ENCODE data around the gene KCND1. TPM values are rescaled to one million over a fixed set of nuclear protein-coding genes. Genes with fewer than 3 reads are reported as not detected.
A peak's percentile ranks its signal among the peaks of the same experiment; 100 is the strongest.
"Not testable (repeated sequence)": the region's sequence is repeated elsewhere in the genome, so short reads cannot be mapped to it uniquely, and the experiment has no call there.

Gene KCND1
- 1 to 10 TPM in 4 of 12 donors, under 1 TPM in 6, not detected in 2; 0.63 to 5.0 (median 0.96) TPM for polyA plus RNA-seq (ENCODE audit: insufficient read length in 12 of 12)
- long read RNA-seq, donor 1, result 0 reads
- long read RNA-seq, donor 2, result 0 reads
- long read RNA-seq, donor 3, result 0 reads
- long read RNA-seq, donor 4, result 0 reads
- long read RNA-seq, donor 5, result 0 reads
- long read RNA-seq, donor 6, result 0 reads
- long read RNA-seq, donor 7, result 0 reads
- long read RNA-seq, donor 8, result 0 reads
- long read RNA-seq, donor 9, result 0 reads
- long read RNA-seq, donor 10, result 0 reads
- long read RNA-seq, donor 11, result 0 reads

GRCh38 chrX:48971249-48972219, at the start of gene KCND1:
Gene KCND1, minus strand, starts transcription at chrX:48971844. Its CDS starts 1,573 bp downstream, at chrX:48970271.
- peak; percentile 31 for DNase-seq

- no peak for DNase-seq
Measured at GRCh38 chrX:49019599-49020249, 48.1 kb upstream of the KCND1 start.

GRCh38 chrX:49019050-49019449, 47.4 kb upstream of the KCND1 start:
- no peak for DNase-seq

- no peak for DNase-seq
Measured at GRCh38 chrX:49003696-49004095, 32.1 kb upstream of the KCND1 start.

- DNase-seq, result peak; percentile 89
Measured at GRCh38 chrX:49002091-49002935, 30.7 kb upstream of the KCND1 start, which contains the start of gene GRIPAP1. Gene GRIPAP1, minus strand, starts transcription at chrX:49002264. Its CDS starts 35 bp downstream, at chrX:49002229.

- DNase-seq, result peak; percentile 6
Measured at GRCh38 chrX:49001521-49002090, 30.0 kb upstream of the KCND1 start.

- DNase-seq, result no peak
Measured at GRCh38 chrX:49000636-49001035, 29.0 kb upstream of the KCND1 start.

- DNase-seq, result no peak
Measured at GRCh38 chrX:48999030-48999429, 27.4 kb upstream of the KCND1 start.

GRCh38 chrX:48998391-48998790, 26.7 kb upstream of the KCND1 start:
- DNase-seq, result no peak

GRCh38 chrX:48997865-48998264, 26.2 kb upstream of the KCND1 start:
- DNase-seq, result no peak

GRCh38 chrX:48997455-48997854, 25.8 kb upstream of the KCND1 start:
- DNase-seq, result no peak

- no peak for DNase-seq
Measured at GRCh38 chrX:48996969-48997368, 25.3 kb upstream of the KCND1 start.

- no peak for DNase-seq
Measured at GRCh38 chrX:48992341-48992740, 20.7 kb upstream of the KCND1 start.

GRCh38 chrX:48989483-48989882, 17.8 kb upstream of the KCND1 start:
- no peak for DNase-seq

GRCh38 chrX:48983896-48984295, 12.3 kb upstream of the KCND1 start:
- no peak for DNase-seq

GRCh38 chrX:48983081-48983480, 11.4 kb upstream of the KCND1 start:
- no peak for DNase-seq

GRCh38 chrX:48981178-48981577, 9.5 kb upstream of the KCND1 start:
- no peak for DNase-seq

- not testable (repeated sequence) for DNase-seq
Measured at GRCh38 chrX:48980341-48980740, 8.7 kb upstream of the KCND1 start.

GRCh38 chrX:48978226-48978625, 6.6 kb upstream of the KCND1 start:
- no peak for DNase-seq

GRCh38 chrX:48976086-48976485, 4.4 kb upstream of the KCND1 start:
- no peak for DNase-seq

GRCh38 chrX:48975541-48975940, 3.9 kb upstream of the KCND1 start:
- DNase-seq, result no peak
